Rectal smooth muscle tissue (tissue), 1 donor: ENCODE measurements around the gene SCG5.

ENCODE experiments used
- H3K27ac ChIP-seq: one replicate; pipeline ENCODE4 v1.7.0; 2013; ENCODE audit warnings: low read depth, low read length, inconsistent platforms
- H3K27me3 ChIP-seq: one replicate; pipeline ENCODE4 v1.7.0; 2013; ENCODE audit warnings: low read length; ENCODE audit not compliant: control insufficient read depth, insufficient read depth
- H3K36me3 ChIP-seq: one replicate; pipeline ENCODE4 v1.7.0; 2013; ENCODE audit warnings: low read length; ENCODE audit not compliant: control insufficient read depth, insufficient read depth
- H3K4me1 ChIP-seq: one replicate; pipeline ENCODE4 v1.7.0; 2013; ENCODE audit warnings: low read length; ENCODE audit not compliant: control insufficient read depth, insufficient read depth
- H3K4me3 ChIP-seq: one replicate; pipeline ENCODE4 v1.7.0; 2013; ENCODE audit warnings: low read length
- H3K9ac ChIP-seq: one replicate; pipeline ENCODE4 v1.7.0; 2013; ENCODE audit warnings: low read length

The SCG5 gene

DNA sequence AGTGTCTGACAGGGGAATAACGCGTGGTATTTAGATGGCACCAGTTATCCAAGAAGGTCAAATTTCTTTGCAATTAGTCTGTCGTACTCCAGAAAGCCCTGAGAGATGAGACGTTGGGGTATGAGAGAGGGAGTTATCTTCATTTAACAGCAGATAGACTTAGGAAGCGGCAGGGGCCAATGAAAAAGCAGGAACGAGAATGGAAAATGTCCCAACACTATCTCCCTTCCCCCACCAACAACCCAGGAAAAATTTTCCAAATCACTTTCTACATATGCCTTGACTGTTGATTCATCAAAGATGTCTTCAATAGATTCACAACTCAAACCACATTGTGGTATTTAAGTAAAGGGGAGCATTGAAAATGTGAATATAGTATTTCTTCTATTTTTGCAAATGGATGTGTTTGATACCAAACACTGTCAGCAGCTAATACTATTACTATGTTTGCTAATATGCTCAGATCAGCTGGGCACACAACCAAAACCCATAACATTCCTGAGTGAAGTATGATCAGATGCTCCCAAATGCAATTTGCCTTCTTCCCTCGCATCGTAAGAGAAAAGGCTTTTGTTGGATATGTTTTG is 63.0 kb downstream of the SCG5 start:
- Histone ChIP-seq H3K27ac (no peak overlapping the region), H3K9ac (no peak overlapping the region), H3K36me3 (no peaks in the 10 kb centered on the region), H3K4me3 (no peak overlapping the region), H3K4me1 (no peaks in the 10 kb centered on the region), H3K27me3 (no peaks in the 10 kb centered on the region)

DNA sequence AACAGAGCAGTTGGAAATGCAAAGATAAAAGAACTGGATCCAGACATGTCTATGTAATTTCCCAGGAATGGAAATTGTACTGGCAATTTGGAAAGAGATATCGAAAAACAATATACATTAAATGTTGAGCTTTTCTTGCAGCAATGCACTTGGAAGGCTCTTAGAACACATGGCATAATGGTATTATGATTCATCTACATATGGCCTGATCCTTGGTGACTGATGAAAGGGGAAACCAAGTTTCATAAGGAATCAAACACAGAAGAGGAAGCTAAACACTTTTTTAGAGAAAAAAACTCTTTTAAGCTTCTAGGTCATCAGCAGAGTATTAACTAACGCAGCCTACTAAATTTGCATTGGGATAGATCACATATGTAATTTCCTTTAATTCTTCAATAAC is 63.9 kb downstream of the SCG5 start:
- no peaks in the 10 kb centered on the region for H3K36me3 ChIP-seq
- no peak overlapping the region for H3K9ac ChIP-seq
- H3K27me3 ChIP-seq = no peaks in the 10 kb centered on the region
- no peaks in the 10 kb centered on the region for H3K4me1 ChIP-seq
- H3K27ac ChIP-seq = no peak overlapping the region
- H3K4me3 ChIP-seq = no peak overlapping the region

DNA sequence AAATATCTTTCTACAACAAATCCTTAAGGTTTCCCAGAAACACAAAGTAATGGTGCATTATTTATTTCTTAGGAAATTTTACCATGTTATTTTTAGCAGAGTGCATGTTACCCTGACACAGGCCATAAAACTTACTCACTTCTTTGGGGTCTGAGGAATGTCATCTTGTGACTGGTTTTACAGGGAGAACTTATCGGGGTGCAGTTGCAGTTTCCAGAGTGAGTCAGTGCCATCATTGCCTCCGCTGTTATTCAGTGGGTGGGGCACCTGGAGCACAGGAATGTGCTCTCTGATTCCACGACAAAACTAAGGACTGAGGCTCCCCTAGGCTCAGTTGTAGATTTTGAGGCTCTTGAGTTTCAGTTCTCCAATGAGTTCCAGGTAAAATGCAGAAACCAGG is 65.2 kb downstream of the SCG5 start:
- Histone ChIP-seq H3K9ac (no peak overlapping the region), H3K36me3 (no peaks in the 10 kb centered on the region), H3K27me3 (no peaks in the 10 kb centered on the region), H3K27ac (no peak overlapping the region), H3K4me1 (no peaks in the 10 kb centered on the region), H3K4me3 (no peak overlapping the region)

DNA sequence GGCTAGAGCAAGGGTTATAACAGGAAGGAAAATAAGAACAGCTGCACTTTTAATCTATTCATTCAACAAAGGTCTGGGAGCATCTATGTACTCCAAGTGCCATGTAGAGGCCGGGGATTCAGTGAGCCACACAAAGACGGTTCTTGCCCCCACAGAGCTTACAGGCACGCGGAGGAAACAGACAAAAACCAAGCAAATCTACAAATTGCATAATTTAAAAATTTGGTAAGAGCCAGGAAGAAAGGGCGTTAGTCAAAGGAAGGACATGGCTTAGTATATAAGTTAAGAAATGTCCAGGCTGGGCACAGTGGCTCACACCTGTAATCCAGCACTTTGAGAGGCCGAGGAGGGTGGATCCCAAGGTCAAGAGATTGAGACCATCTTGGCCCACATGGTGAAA is 65.9 kb downstream of the SCG5 start:
- Histone ChIP-seq H3K27ac (no peak overlapping the region), H3K27me3 (no peaks in the 10 kb centered on the region), H3K4me1 (no peaks in the 10 kb centered on the region), H3K9ac (no peak overlapping the region), H3K4me3 (no peak overlapping the region), H3K36me3 (no peaks in the 10 kb centered on the region)

DNA sequence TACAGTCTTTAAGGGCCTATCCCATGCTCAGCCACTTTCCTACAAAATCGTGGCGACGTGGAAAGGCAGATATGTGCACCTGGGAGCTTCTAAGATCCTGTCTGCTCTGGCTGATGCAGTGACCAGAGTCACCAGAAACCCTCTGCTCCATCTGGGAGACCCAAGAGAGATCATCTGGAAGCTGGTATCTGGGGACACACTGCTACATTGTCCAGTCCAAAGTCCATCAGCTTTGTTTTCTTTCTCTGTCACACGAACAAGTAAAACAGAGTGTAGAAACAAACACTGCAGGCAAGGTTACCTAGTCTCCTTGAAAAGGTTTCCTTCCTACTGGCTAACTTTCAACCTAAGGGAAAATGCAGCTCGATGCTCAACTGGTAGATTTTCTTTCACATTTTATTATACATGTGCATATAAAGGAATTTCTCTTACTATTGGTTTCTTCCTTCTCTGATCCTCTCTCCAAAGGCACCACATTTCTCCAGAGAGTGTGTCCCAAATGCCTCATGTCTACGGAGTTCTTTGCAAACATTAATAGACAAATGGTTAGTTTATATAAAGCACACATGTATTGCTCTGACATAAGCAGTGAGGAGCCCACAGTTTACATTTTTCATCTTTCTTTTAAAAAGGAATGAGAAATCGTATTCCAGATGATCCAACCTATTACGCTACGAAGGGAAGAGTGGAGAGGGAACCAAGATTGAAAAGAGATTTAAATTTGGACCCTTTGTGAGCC is 68.0 kb downstream of the SCG5 start:
- Histone ChIP-seq H3K9ac (no peak overlapping the region), H3K36me3 (no peaks in the 10 kb centered on the region), H3K4me1 (no peaks in the 10 kb centered on the region), H3K4me3 (no peak overlapping the region), H3K27me3 (no peaks in the 10 kb centered on the region), H3K27ac (no peak overlapping the region)

DNA sequence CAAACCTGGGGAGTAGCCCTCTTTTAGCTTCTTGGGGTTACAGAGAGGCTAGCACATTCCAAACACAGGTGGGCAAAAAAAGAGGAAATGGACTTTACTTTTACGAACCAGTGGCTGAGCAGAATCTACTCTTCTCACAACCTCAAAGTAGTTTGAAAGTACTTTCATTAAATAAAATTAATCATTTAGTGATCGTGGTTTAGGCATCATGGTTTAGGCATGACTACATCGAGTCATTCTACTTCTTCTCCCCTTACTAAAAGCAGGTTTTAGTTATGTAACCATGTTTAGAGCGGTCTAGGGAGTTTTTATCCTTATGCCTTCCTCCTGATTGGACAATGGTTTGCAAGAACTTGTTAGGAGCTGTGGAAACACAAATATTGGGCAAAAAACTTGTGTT is 73.8 kb downstream of the SCG5 start:
- H3K4me3 ChIP-seq = no peak overlapping the region
- no peaks in the 10 kb centered on the region for H3K4me1 ChIP-seq
- H3K27ac ChIP-seq = no peak overlapping the region
- H3K9ac ChIP-seq = no peak overlapping the region
- H3K36me3 ChIP-seq = no peaks in the 10 kb centered on the region
- H3K27me3 ChIP-seq = peaks cover 18% of the 10 kb centered on the region

DNA sequence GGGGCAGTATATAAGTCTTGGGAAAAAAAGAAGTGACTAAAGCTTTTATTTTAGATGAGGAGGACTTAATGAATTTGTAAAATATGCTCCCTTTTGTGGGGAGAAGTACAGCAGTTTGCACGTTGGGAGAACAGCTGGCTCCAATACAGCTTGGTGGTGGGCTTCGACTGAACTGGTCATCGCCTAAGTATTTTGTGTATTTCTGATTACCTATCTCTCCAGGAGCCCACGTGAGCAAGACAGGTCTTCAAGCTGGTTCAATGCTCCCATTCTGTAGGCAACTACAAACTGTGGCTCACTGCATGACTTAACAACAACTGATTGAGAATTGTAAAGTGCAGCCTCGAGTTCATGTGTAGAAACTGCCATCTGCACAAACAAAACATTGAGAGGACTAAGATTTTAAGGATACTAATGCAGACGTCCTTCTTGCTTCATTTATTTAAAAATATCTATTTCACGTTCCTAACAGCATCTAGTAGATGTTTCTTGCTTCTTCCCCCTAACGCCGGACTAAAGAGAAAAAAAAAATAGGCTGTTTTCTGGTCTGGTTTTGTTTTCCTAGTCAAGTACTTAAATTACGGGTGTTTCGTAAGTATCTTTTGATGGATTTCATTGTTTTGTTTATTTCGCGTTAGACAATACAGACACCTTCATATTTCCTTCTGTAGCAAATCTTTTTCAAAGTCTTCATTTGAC is 74.9 kb downstream of the SCG5 start:
- H3K9ac ChIP-seq = no peak overlapping the region
- peaks cover 18% of the 10 kb centered on the region for H3K27me3 ChIP-seq
- no peaks in the 10 kb centered on the region for H3K4me1 ChIP-seq
- H3K4me3 ChIP-seq = no peak overlapping the region
- no peak overlapping the region for H3K27ac ChIP-seq
- no peaks in the 10 kb centered on the region for H3K36me3 ChIP-seq

DNA sequence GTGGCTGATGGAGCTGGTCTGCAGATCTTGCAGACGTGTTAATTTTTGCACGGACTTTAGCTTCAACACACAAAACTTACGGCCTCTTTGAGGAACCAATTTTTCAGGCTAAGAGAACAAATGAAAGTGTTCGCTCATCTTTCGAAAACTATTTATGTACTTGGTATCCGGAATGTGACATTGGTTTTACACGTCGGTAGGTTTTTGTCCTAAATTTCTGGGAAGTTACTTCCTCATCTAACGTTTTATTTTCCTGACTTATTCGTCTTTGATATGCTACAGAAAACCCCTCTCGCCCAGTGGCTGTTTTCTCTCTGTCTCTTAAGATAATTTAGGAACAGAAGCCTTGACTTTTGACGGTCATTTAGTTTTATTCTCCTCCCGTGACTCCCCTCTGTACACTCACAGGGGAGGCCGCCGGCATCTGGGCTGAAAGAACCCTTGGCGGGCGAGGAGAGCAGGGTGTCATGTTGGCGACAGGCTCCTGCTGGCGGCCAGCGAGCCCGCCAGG is 75.5 kb downstream of the SCG5 start:
- peaks cover 18% of the 10 kb centered on the region for H3K27me3 ChIP-seq
- H3K4me1 ChIP-seq = no peaks in the 10 kb centered on the region
- H3K36me3 ChIP-seq = no peaks in the 10 kb centered on the region
- H3K27ac ChIP-seq = peak overlapping the region; percentile 65
- no peak overlapping the region for H3K9ac ChIP-seq
- H3K4me3 ChIP-seq = peak overlapping the region; percentile 55

DNA sequence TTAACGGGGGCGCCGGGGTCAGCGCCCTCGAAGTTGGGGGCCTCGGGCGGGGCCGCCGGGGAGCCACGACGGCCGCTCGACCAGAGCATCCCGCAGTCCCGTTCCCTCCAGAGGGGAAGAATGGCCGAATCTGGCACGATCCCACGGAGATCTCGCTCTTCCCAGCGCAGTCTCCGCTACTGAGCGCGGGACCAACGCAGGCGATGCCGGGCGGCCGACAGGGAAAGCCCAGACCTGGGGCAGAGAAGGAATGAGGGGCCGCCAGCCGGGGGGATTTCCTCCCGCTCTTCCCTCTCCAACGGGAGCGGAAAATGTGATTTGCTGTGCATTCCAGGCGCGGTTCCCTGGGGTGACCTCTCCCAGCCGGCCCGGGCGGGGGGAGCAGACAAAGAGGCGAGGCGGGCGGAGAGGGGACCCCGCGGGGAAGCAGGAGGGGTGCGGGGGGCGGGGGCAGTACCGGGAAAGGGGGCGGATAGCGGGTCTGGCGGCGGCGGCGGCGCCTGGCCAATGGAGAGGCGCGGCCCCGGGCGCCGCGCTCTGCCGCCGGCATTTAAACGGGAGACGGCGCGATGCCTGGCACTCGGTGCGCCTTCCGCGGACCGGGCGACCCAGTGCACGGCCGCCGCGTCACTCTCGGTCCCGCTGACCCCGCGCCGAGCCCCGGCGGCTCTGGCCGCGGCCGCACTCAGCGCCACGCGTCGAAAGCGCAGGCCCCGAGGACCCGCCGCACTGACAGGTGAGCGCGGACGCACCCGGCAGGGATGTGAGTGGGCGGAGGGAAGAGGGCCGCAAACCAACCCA is 76.1 kb downstream of the SCG5 start, which contains the start of gene GREM1:
GREM1 (plus strand) TSS at position 579 of the 801 bp plus-strand sequence. CDS start 12,687 bp downstream, outside the sequence.
- Histone ChIP-seq H3K4me1 (no peaks in the 10 kb centered on the region), H3K27me3 (peaks cover 18% of the 10 kb centered on the region), H3K9ac (no peak within 1 kb of the TSS), H3K36me3 (no peaks in the 10 kb centered on the region), H3K4me3 (peak within 1 kb of the TSS; percentile 63), H3K27ac (peak within 1 kb of the TSS; percentile 65)

DNA sequence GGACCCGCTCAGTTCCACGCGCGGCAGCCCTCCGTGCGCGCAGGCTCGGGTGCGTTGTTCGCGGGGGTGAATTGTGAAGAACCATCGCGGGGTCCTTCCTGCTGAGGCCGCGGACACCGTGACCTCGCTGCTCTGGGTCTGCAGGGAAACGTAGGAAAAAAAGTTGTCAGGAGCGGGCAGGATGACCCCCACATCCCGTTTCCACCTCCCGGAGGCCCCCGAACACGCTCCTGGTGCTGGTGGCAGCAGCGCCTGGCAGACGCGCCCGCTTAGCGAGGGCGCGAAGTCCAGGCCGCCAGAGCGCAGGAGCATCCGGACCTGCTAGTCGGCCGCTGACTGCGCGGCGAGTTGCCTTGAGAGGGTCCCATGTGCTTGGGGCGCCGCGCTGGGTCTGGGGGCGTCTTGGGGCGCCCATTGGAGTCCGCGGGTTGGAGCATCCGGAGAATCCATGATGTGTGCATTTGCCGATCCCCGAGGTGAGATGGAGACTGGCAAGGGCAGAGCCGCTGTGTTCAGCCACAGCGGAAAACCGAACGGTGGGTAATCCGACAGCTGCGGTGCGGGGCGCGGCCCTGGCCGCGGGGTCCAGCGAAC is 76.8 kb downstream of the SCG5 start:
- no peaks in the 10 kb centered on the region for H3K36me3 ChIP-seq
- peak overlapping the region; percentile 23 for H3K27ac ChIP-seq
- peaks cover 18% of the 10 kb centered on the region for H3K27me3 ChIP-seq
- no peak overlapping the region for H3K9ac ChIP-seq
- H3K4me1 ChIP-seq = no peaks in the 10 kb centered on the region
- peak overlapping the region; percentile 63 for H3K4me3 ChIP-seq

DNA sequence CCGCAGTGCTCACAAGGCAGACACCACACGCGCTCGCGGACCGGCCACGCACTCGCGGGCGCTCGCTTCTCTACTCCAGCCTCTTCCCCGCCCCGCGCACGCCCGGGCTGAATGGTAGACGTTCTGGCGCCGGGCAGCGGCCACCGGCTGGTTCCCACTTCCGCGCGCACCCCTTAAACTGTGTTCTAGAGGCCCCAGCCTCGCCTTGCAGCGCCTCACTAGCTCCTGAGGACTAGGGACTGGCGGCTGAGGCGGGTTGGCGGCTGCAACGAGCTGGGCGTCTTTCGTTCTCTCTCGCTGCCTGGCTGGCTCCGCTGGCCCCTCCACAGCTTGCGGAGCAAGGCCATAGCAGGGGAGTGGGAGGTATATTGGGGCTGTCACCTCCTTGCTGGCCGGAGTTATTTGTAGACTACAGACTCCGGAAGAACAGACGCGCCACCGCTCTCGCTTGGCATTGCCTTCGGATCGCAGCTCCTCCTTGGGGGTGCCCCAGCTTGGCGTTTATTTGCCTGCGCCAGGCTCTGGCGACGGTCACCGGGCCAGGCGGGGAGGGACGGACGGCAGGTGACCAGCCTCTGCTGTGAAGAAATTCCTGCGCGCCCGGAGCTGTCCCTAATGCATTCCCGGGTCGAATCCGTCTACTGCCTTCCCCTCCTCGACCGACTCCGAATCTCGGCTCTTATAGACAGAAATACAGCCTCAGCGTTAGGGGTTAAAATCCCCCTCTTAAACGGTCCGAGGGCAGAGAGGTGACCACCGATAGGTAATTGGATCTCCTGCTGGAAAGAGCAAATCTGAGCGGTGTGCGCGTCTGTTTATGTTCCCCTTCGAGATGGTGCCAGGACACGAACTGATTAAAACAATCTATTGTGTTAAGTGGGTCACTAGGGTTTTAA is 77.6 kb downstream of the SCG5 start:
- Histone ChIP-seq H3K27me3 (peaks cover 18% of the 10 kb centered on the region), H3K9ac (no peak overlapping the region), H3K4me3 (peak overlapping the region; percentile 63)

More for the DNA sequence above, 77.6 kb downstream of the SCG5 start:
- no peak overlapping the region for H3K27ac ChIP-seq
- H3K4me1 ChIP-seq = no peaks in the 10 kb centered on the region
- H3K36me3 ChIP-seq = no peaks in the 10 kb centered on the region
